Measurements from ENCODE around the gene ZGPAT. TPM values are rescaled to one million over a fixed set of nuclear protein-coding genes. Genes with fewer than 3 reads are reported as not detected.

ZGPAT gene
- total and polyA plus RNA-seq, 2 of the 13 experiments (the other 11 are each of a cell fraction or from before 2014, with no cell fraction given): 23.0 to 41.9 TPM

DNA sequence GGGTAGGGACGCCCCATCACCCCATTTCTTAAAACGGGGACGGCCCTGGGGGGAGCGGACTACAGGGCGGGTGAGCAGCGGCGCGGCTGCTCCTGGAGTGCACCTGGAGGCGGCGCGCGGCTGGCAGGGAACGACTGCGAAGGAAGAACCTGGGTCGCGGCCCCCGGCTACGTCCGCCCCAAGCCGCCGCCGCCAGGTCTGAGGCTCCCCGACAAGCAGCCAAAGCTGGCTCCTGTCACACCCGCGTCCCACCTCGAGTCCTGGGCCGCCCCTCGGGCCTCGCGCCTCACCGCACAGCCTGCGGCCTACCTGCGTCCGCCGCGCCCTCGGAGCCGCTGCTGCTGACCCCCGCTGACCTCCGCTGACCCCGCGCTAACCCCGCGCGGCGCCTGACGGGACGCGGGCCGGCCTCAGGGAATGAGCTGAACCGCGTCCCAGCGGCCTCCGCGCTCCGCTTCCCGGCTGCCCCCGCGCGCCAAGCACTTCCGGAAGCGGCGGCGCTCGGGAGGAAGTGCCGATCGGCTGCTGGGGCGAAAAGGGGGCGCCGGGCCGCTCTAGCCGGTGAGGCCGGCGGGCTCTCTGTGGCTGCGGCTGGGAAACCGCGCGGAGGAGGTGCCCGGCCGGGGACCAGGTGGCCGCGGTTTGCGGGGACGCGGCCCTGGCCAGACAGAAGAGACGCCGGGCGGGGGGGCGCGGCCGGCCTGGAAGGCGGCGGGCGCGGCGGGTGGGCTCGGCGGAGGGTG lies at the start of gene ZGPAT, which contains the start of gene ARFRP1 (continued):
- TF ChIP-seq, protein P1, sequence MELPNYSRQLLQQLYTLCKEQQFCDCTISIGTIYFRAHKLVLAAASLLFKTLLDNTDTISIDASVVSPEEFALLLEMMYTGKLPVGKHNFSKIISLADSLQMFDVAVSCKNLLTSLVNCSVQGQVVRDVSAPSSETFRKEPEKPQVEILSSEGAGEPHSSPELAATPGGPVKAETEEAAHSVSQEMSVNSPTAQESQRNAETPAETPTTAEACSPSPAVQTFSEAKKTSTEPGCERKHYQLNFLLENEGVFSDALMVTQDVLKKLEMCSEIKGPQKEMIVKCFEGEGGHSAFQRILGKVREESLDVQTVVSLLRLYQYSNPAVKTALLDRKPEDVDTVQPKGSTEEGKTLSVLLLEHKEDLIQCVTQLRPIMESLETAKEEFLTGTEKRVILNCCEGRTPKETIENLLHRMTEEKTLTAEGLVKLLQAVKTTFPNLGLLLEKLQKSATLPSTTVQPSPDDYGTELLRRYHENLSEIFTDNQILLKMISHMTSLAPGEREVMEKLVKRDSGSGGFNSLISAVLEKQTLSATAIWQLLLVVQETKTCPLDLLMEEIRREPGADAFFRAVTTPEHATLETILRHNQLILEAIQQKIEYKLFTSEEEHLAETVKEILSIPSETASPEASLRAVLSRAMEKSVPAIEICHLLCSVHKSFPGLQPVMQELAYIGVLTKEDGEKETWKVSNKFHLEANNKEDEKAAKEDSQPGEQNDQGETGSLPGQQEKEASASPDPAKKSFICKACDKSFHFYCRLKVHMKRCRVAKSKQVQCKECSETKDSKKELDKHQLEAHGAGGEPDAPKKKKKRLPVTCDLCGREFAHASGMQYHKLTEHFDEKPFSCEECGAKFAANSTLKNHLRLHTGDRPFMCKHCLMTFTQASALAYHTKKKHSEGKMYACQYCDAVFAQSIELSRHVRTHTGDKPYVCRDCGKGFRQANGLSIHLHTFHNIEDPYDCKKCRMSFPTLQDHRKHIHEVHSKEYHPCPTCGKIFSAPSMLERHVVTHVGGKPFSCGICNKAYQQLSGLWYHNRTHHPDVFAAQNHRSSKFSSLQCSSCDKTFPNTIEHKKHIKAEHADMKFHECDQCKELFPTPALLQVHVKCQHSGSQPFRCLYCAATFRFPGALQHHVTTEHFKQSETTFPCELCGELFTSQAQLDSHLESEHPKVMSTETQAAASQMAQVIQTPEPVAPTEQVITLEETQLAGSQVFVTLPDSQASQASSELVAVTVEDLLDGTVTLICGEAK (IDR thresholded peaks at IDR 0.05): no peak
- TF ChIP-seq, protein P1 (CRISPR knock-in tag; IDR thresholded peaks at IDR 0.05): peak; percentile 84
- TF ChIP-seq, protein P2, sequence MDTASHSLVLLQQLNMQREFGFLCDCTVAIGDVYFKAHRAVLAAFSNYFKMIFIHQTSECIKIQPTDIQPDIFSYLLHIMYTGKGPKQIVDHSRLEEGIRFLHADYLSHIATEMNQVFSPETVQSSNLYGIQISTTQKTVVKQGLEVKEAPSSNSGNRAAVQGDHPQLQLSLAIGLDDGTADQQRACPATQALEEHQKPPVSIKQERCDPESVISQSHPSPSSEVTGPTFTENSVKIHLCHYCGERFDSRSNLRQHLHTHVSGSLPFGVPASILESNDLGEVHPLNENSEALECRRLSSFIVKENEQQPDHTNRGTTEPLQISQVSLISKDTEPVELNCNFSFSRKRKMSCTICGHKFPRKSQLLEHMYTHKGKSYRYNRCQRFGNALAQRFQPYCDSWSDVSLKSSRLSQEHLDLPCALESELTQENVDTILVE (CRISPR knock-in tag; IDR thresholded peaks at IDR 0.05): peak; percentile 99; the same call in 1 of the 2 replicates
- TF ChIP-seq PPARG (CRISPR knock-in tag; conservative IDR thresholded peaks at IDR 0.05) (peak; percentile 85), ELF3 (CRISPR knock-in tag; IDR thresholded peaks at IDR 0.05) (peak; percentile 95), ZMYM2 (CRISPR knock-in tag; IDR thresholded peaks at IDR 0.05) (no peak; the same call in 1 of the 2 replicates), GATA4 (IDR thresholded peaks at IDR 0.05; ENCODE audit: borderline replicate concordance, low read depth) (peak; percentile 18; the same call in 1 of the 2 replicates), ZNF577 (CRISPR knock-in tag; IDR thresholded peaks at IDR 0.05; ENCODE audit: borderline replicate concordance, low read depth) (no peak), ZNF530 (CRISPR knock-in tag; IDR thresholded peaks at IDR 0.05; ENCODE audit: low read depth) (0 out of 2 replicates have a peak, but pooled peaks have one; percentile 87), SMAD3 (CRISPR knock-in tag; IDR thresholded peaks at IDR 0.05) (no peak; the same call in 1 of the 2 replicates), GLI4 (CRISPR knock-in tag; IDR thresholded peaks at IDR 0.05; ENCODE audit: borderline replicate concordance) (peak; percentile 98), GATAD1 (CRISPR knock-in tag; IDR thresholded peaks at IDR 0.05) (peak; percentile 99)
- TF ChIP-seq, protein P3, sequence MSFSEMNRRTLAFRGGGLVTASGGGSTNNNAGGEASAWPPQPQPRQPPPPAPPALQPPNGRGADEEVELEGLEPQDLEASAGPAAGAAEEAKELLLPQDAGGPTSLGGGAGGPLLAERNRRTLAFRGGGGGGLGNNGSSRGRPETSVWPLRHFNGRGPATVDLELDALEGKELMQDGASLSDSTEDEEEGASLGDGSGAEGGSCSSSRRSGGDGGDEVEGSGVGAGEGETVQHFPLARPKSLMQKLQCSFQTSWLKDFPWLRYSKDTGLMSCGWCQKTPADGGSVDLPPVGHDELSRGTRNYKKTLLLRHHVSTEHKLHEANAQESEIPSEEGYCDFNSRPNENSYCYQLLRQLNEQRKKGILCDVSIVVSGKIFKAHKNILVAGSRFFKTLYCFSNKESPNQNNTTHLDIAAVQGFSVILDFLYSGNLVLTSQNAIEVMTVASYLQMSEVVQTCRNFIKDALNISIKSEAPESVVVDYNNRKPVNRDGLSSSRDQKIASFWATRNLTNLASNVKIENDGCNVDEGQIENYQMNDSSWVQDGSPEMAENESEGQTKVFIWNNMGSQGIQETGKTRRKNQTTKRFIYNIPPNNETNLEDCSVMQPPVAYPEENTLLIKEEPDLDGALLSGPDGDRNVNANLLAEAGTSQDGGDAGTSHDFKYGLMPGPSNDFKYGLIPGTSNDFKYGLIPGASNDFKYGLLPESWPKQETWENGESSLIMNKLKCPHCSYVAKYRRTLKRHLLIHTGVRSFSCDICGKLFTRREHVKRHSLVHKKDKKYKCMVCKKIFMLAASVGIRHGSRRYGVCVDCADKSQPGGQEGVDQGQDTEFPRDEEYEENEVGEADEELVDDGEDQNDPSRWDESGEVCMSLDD (CRISPR knock-in tag; IDR thresholded peaks at IDR 0.05; ENCODE audit: borderline replicate concordance): peak; percentile 83
- TF ChIP-seq, protein P4, sequence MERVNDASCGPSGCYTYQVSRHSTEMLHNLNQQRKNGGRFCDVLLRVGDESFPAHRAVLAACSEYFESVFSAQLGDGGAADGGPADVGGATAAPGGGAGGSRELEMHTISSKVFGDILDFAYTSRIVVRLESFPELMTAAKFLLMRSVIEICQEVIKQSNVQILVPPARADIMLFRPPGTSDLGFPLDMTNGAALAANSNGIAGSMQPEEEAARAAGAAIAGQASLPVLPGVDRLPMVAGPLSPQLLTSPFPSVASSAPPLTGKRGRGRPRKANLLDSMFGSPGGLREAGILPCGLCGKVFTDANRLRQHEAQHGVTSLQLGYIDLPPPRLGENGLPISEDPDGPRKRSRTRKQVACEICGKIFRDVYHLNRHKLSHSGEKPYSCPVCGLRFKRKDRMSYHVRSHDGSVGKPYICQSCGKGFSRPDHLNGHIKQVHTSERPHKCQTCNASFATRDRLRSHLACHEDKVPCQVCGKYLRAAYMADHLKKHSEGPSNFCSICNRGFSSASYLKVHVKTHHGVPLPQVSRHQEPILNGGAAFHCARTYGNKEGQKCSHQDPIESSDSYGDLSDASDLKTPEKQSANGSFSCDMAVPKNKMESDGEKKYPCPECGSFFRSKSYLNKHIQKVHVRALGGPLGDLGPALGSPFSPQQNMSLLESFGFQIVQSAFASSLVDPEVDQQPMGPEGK (CRISPR knock-in tag; IDR thresholded peaks at IDR 0.05): peak; percentile 86
